ACC112 (cell line): ENCODE data around the gene IBA57.
A peak's percentile ranks its signal among the peaks of the same experiment; 100 is the strongest.

Source experiments
- H2AFZ ChIP-seq: fragments of 200-600 bp; sonication (generic); one replicate; pipeline ENCODE4 v1.6.0; 2017; ENCODE audit warnings: antibody characterized with exemption, low read length; ENCODE audit not compliant: unreplicated experiment
- H3K27ac ChIP-seq: fragments of 200-600 bp; sonication (generic); 2 replicates; pipeline ENCODE4 v1.5.1; 2014; ENCODE audit warnings: low read depth, mild to moderate bottlenecking, antibody characterized with exemption, low read length, moderate library complexity
- H3K27me3 ChIP-seq: fragments of 200-600 bp; sonication (generic); 2 replicates; pipeline ENCODE4 v1.6.1; 2014; ENCODE audit warnings: mild to moderate bottlenecking, antibody characterized with exemption, low read length, moderate library complexity, mixed read lengths; ENCODE audit not compliant: insufficient read depth
- H3K36me3 ChIP-seq: fragments of 200-600 bp; sonication (generic); 2 replicates; pipeline ENCODE4 v1.6.1; 2016; ENCODE audit warnings: mild to moderate bottlenecking, antibody characterized with exemption, low read length, moderate library complexity, mixed read lengths; ENCODE audit not compliant: insufficient read depth
- H3K4me1 ChIP-seq: fragments of 200-600 bp; sonication (generic); one replicate; pipeline ENCODE4 v1.6.1; 2016; ENCODE audit warnings: low read length, mixed read lengths; ENCODE audit not compliant: insufficient read depth, unreplicated experiment, control insufficient read depth
- H3K4me3 ChIP-seq: fragments of 200-600 bp; sonication (generic); 2 replicates; pipeline ENCODE4 v1.5.1; 2014; ENCODE audit warnings: mild to moderate bottlenecking, low read depth, low read length
- H3K79me2 ChIP-seq: fragments of 200-600 bp; sonication (generic); one replicate; pipeline ENCODE4 v1.6.0; 2016; ENCODE audit warnings: low read length; ENCODE audit not compliant: control insufficient read depth, unreplicated experiment, insufficient read depth

The IBA57 gene

GRCh38 chr1:228150461-228151179, 15.0 kb upstream of the IBA57 start:
- Histone ChIP-seq H3K4me1 (peaks cover 33% of the 10 kb centered on the region), H3K27ac (peak overlapping the region; percentile 49), H3K4me3 (no peak overlapping the region)

GRCh38 chr1:228151180-228151925, 14.3 kb upstream of the IBA57 start:
- Histone ChIP-seq H3K79me2 (peaks cover 27% of the 10 kb centered on the region), H3K4me1 (peaks cover 33% of the 10 kb centered on the region), H3K4me3 (no peak overlapping the region), H3K36me3 (no peaks in the 10 kb centered on the region), H2AFZ (no peak overlapping the region), H3K27ac (peak overlapping the region; percentile 29), H3K27me3 (no peaks in the 10 kb centered on the region)

More at GRCh38 chr1:228150461-228151179, 15.0 kb upstream of the IBA57 start:
- no peaks in the 10 kb centered on the region for H3K27me3 ChIP-seq
- no peak overlapping the region for H2AFZ ChIP-seq
- H3K36me3 ChIP-seq = no peaks in the 10 kb centered on the region
- peaks cover 34% of the 10 kb centered on the region for H3K79me2 ChIP-seq

GRCh38 chr1:228152097-228152917, 13.3 kb upstream of the IBA57 start:
- no peaks in the 10 kb centered on the region for H3K36me3 ChIP-seq
- H2AFZ ChIP-seq = no peak overlapping the region
- no peak overlapping the region for H3K4me3 ChIP-seq
- peaks cover 18% of the 10 kb centered on the region for H3K79me2 ChIP-seq
- no peak overlapping the region for H3K27ac ChIP-seq
- H3K27me3 ChIP-seq = no peaks in the 10 kb centered on the region
- peaks cover 33% of the 10 kb centered on the region for H3K4me1 ChIP-seq

GRCh38 chr1:228152918-228153258, 12.7 kb upstream of the IBA57 start:
- no peaks in the 10 kb centered on the region for H3K36me3 ChIP-seq
- no peak overlapping the region for H3K4me3 ChIP-seq

GRCh38 chr1:228154021-228154669, 11.5 kb upstream of the IBA57 start:
- H3K27me3 ChIP-seq = no peaks in the 10 kb centered on the region
- H3K36me3 ChIP-seq = no peaks in the 10 kb centered on the region
- no peak overlapping the region for H3K4me3 ChIP-seq
- no peak overlapping the region for H2AFZ ChIP-seq
- H3K27ac ChIP-seq = no peak overlapping the region
- peaks cover 7% of the 10 kb centered on the region for H3K79me2 ChIP-seq
- H3K4me1 ChIP-seq = peaks cover 21% of the 10 kb centered on the region

More at GRCh38 chr1:228152918-228153258, 12.7 kb upstream of the IBA57 start:
- Histone ChIP-seq H2AFZ (no peak overlapping the region), H3K79me2 (peaks cover 12% of the 10 kb centered on the region), H3K27ac (no peak overlapping the region), H3K4me1 (peaks cover 33% of the 10 kb centered on the region), H3K27me3 (no peaks in the 10 kb centered on the region)

GRCh38 chr1:228154670-228155571, 10.7 kb upstream of the IBA57 start:
- H3K27ac ChIP-seq = no peak overlapping the region

GRCh38 chr1:228155596-228156514, 9.7 kb upstream of the IBA57 start:
- Histone ChIP-seq H3K79me2 (no peaks in the 10 kb centered on the region), H3K27me3 (no peaks in the 10 kb centered on the region), H3K27ac (no peak overlapping the region), H2AFZ (no peak overlapping the region), H3K4me1 (peaks cover 6% of the 10 kb centered on the region), H3K4me3 (no peak overlapping the region), H3K36me3 (no peaks in the 10 kb centered on the region)

More at GRCh38 chr1:228154670-228155571, 10.7 kb upstream of the IBA57 start:
- Histone ChIP-seq H3K79me2 (no peaks in the 10 kb centered on the region), H3K4me3 (no peak overlapping the region), H3K27me3 (no peaks in the 10 kb centered on the region), H3K4me1 (peaks cover 14% of the 10 kb centered on the region), H2AFZ (no peak overlapping the region), H3K36me3 (no peaks in the 10 kb centered on the region)

- Histone ChIP-seq H2AFZ (no peak overlapping the region), H3K79me2 (no peaks in the 10 kb centered on the region), H3K27ac (no peak overlapping the region), H3K36me3 (no peaks in the 10 kb centered on the region), H3K27me3 (no peaks in the 10 kb centered on the region), H3K4me1 (no peaks in the 10 kb centered on the region), H3K4me3 (no peak overlapping the region)
These were observed 9.1 kb upstream of the IBA57 start for GRCh38 chr1:228156515-228156881.
